GM12892 (cell line): Measurements from ENCODE around the gene CTSS.

Experiments
- POLR2A ChIP-seq: IDR thresholded peaks from 2 replicates; pipeline ENCODE4 v1.6.1; 2011; ENCODE audit warnings: low read depth, low read length, control low read depth
- TAF1 ChIP-seq: IDR thresholded peaks from 2 replicates; pipeline ENCODE4 v1.6.1; 2011; ENCODE audit warnings: low read depth, mild to moderate bottlenecking, control low read depth, low read length, borderline replicate concordance

- TF ChIP-seq POLR2A (no peak), TAF1 (no peak)
Measured at GRCh38 chr1:150686275-150686674, 79.3 kb downstream of the CTSS start.
